BE2C (cell line): ENCODE data around the gene LRRC8B.
"Not testable (repeated sequence)": the region's sequence is repeated elsewhere in the genome, so short reads cannot be mapped to it uniquely, and the experiment has no call there.

Source experiments
- DNase-seq: peaks from one replicate; pipeline ENCODE4 v3.0.0-alpha.2; 2020
- H3K27me3 ChIP-seq: fragments of 250-450 bp; sonication (Bioruptor Pico); 2 replicates; pipeline ENCODE4 v1.5.1; 2020; ENCODE audit warnings: mild to moderate bottlenecking
- H3K36me3 ChIP-seq: fragments of 250-450 bp; sonication (Bioruptor Pico); 2 replicates; pipeline ENCODE4 v1.5.1; 2020; ENCODE audit warnings: mild to moderate bottlenecking
- H3K4me1 ChIP-seq: fragments of 250-450 bp; sonication (Bioruptor Pico); 2 replicates; pipeline ENCODE4 v1.5.1; 2020
- H3K4me3 ChIP-seq: 2 replicates; pipeline ENCODE4 v1.5.1; 2011; ENCODE audit warnings: low read depth, low read length
- H3K9me3 ChIP-seq: fragments of 250-450 bp; sonication (Bioruptor Pico); 2 replicates; pipeline ENCODE4 v1.5.1; 2020
- CTCF ChIP-seq: IDR thresholded peaks from 2 replicates; pipeline ENCODE4 v1.5.1; 2012; ENCODE audit warnings: mild to moderate bottlenecking, low read depth, low read length

The LRRC8B gene

GRCh38 chr1:89519779-89520358 lies 4.8 kb upstream of the LRRC8B start:
- no peaks in the 10 kb centered on the region for H3K9me3 ChIP-seq
- H3K4me1 ChIP-seq: no peaks in the 10 kb centered on the region
- no peaks in the 10 kb centered on the region for H3K36me3 ChIP-seq
- DNase-seq: peak; percentile 17
- no peaks in the 10 kb centered on the region for H3K27me3 ChIP-seq
- no peak overlapping the region for H3K4me3 ChIP-seq
- TF ChIP-seq CTCF: peak; percentile 56

GRCh38 chr1:89521977-89522376 lies 2.7 kb upstream of the LRRC8B start:
- not testable (repeated sequence) for H3K36me3 ChIP-seq, H3K4me3 ChIP-seq, H3K9me3 ChIP-seq, H3K4me1 ChIP-seq, H3K27me3 ChIP-seq, DNase-seq

- TF ChIP-seq CTCF: no peak
- Histone ChIP-seq H3K27me3 (no peaks in the 10 kb centered on the region), H3K9me3 (no peaks in the 10 kb centered on the region), H3K36me3 (no peaks in the 10 kb centered on the region), H3K4me1 (no peaks in the 10 kb centered on the region), H3K4me3 (peak overlapping the region; percentile 80)
- peak; percentile 59 for DNase-seq
Measured at GRCh38 chr1:89523572-89524368, 859 bp upstream of the LRRC8B start.

- Histone ChIP-seq H3K27me3 (no peaks in the 10 kb centered on the region), H3K9me3 (no peaks in the 10 kb centered on the region), H3K4me1 (no peaks in the 10 kb centered on the region), H3K36me3 (no peaks in the 10 kb centered on the region), H3K4me3 (peak overlapping the region; percentile 80)
- DNase-seq: peak; percentile 21
- TF ChIP-seq CTCF: no peak
Measured at GRCh38 chr1:89525169-89525855, 683 bp downstream of the LRRC8B start.

- H3K9me3 ChIP-seq: no peaks in the 10 kb centered on the region
- TF ChIP-seq CTCF: no peak
- H3K4me3 ChIP-seq: no peak overlapping the region
- no peaks in the 10 kb centered on the region for H3K27me3 ChIP-seq
- DNase-seq: no peak
- H3K4me1 ChIP-seq: no peaks in the 10 kb centered on the region
- H3K36me3 ChIP-seq: no peaks in the 10 kb centered on the region
Measured at GRCh38 chr1:89527256-89527655, 2.6 kb downstream of the LRRC8B start.

GRCh38 chr1:89527750-89528381 lies 3.2 kb downstream of the LRRC8B start:
- Histone ChIP-seq H3K4me3 (no peak overlapping the region), H3K36me3 (no peaks in the 10 kb centered on the region), H3K27me3 (no peaks in the 10 kb centered on the region), H3K4me1 (no peaks in the 10 kb centered on the region), H3K9me3 (no peaks in the 10 kb centered on the region)
- TF ChIP-seq CTCF: no peak
- no peak for DNase-seq
